DOHH2 (cell line): ENCODE results near the gene TMEM267.

Experiments
- CTCF ChIP-seq: fragments of 200-600 bp; sonication (generic); IDR thresholded peaks from one replicate; pipeline ENCODE4 v1.5.1; 2014; ENCODE audit warnings: antibody characterized with exemption, mild to moderate bottlenecking, low read depth, low read length; ENCODE audit not compliant: poor library complexity, severe bottlenecking
- EZH2phosphoT487 ChIP-seq: fragments of 200-600 bp; sonication (generic); IDR thresholded peaks from 2 replicates; pipeline ENCODE4 v1.6.1; 2017; ENCODE audit warnings: borderline replicate concordance, mild to moderate bottlenecking, antibody characterized with exemption, low read length, moderate library complexity, mixed read lengths

GRCh38 chr5:43482490-43483297 lies 971 bp downstream of the TMEM267 start:
- TF ChIP-seq EZH2phosphoT487: no peak
- TF ChIP-seq CTCF: no peak
